Neuronal stem cell (in vitro differentiated cells): Measurements from ENCODE around the gene ATN1.

Experiments used
- DNase-seq: peaks from one replicate; pipeline ENCODE4 v3.0.0-alpha.2; 2013; ENCODE audit warnings: low spot score
- H2AFZ ChIP-seq: one replicate; pipeline ENCODE4 v1.6.1; 2013; ENCODE audit warnings: mild to moderate bottlenecking, low read length, inconsistent platforms
- H2AK5ac ChIP-seq: 2 replicates; pipeline ENCODE4 v1.6.1; 2013; ENCODE audit warnings: low read depth, mild to moderate bottlenecking, inconsistent platforms, low read length, moderate library complexity, mixed read lengths
- H2BK120ac ChIP-seq: 2 replicates; pipeline ENCODE4 v1.6.1; 2013; ENCODE audit warnings: low read depth, mild to moderate bottlenecking, inconsistent platforms, low read length, moderate library complexity, mixed read lengths
- H2BK12ac ChIP-seq: one replicate; pipeline ENCODE4 v1.6.1; 2013; ENCODE audit warnings: low read length, inconsistent platforms
- H2BK15ac ChIP-seq: 2 replicates; pipeline ENCODE4 v1.6.1; 2013; ENCODE audit warnings: mild to moderate bottlenecking, low read length, inconsistent platforms, mixed read lengths
- H2BK5ac ChIP-seq: one replicate; pipeline ENCODE4 v1.6.1; 2013; ENCODE audit warnings: inconsistent platforms, mild to moderate bottlenecking, low read length, moderate library complexity
- H3K14ac ChIP-seq: one replicate; pipeline ENCODE4 v1.6.1; 2013; ENCODE audit warnings: low read length, inconsistent platforms
- H3K18ac ChIP-seq: 2 replicates; pipeline ENCODE4 v1.6.1; 2013; ENCODE audit warnings: low read length, inconsistent platforms
- H3K23ac ChIP-seq: 2 replicates; pipeline ENCODE4 v1.6.1; 2013; ENCODE audit warnings: low read depth, mild to moderate bottlenecking, mixed read lengths, low read length, inconsistent platforms; ENCODE audit not compliant: poor library complexity
- H3K27ac ChIP-seq: replicated peaks from 3 replicates; pipeline ENCODE4 v1.5.1; 2013; ENCODE audit warnings: low read length, inconsistent platforms
- H3K27me3 ChIP-seq, 3 experiments: 2 replicates each; pipeline ENCODE4 v1.6.1; 2013; ENCODE audit warnings: low read length in 3 of 3, mild to moderate bottlenecking in 2 of 3, inconsistent platforms in 1 of 3, low read depth in 1 of 3, mixed read lengths in 1 of 3, moderate library complexity in 1 of 3; ENCODE audit not compliant: control insufficient read depth in 3 of 3, insufficient read depth in 3 of 3
- H3K36me3 ChIP-seq, 2 donors: replicated peaks in 1 of 2; 2 replicates each; pipeline ENCODE4 v1.6.1; 2013; ENCODE audit warnings: low read length in 2 of 2; ENCODE audit not compliant: control insufficient read depth in 2 of 2, insufficient read depth in 2 of 2
- H3K4ac ChIP-seq: 2 replicates; pipeline ENCODE4 v1.6.1; 2013; ENCODE audit warnings: inconsistent platforms, mild to moderate bottlenecking, low read length, moderate library complexity
- H3K4me1 ChIP-seq, 2 donors: 1 replicate in 1 of 2; 2 replicates in 1 of 2; pipeline ENCODE4 v1.6.1; 2013; ENCODE audit warnings: low read length in 2 of 2, low read depth in 1 of 2; ENCODE audit not compliant: control insufficient read depth in 2 of 2, insufficient read depth in 1 of 2
- H3K4me2 ChIP-seq: one replicate; pipeline ENCODE4 v1.6.1; 2013; ENCODE audit warnings: mild to moderate bottlenecking, low read length, inconsistent platforms; ENCODE audit not compliant: insufficient read depth, poor library complexity, severe bottlenecking
- H3K4me3 ChIP-seq, 2 donors: 2 replicates each; pipeline ENCODE4 v1.5.1; 2013; ENCODE audit warnings: low read length in 2 of 2, mild to moderate bottlenecking in 2 of 2, inconsistent platforms in 1 of 2, moderate library complexity in 1 of 2
- H3K79me1 ChIP-seq: one replicate; pipeline ENCODE4 v1.6.1; 2013; ENCODE audit warnings: low read depth, mild to moderate bottlenecking, inconsistent platforms, low read length, moderate library complexity
- H3K9ac ChIP-seq: one replicate; pipeline ENCODE4 v1.6.1; 2013; ENCODE audit warnings: mild to moderate bottlenecking, low read depth, low read length, inconsistent platforms; ENCODE audit not compliant: poor library complexity
- H3K9me3 ChIP-seq, 2 donors: replicated peaks in 1 of 2; 2 replicates each; pipeline versions ENCODE3 to v1.6.1; 2013; ENCODE audit warnings: low read length in 2 of 2, mild to moderate bottlenecking in 2 of 2, inconsistent platforms in 1 of 2, low read depth in 1 of 2, mixed read lengths in 1 of 2, moderate library complexity in 1 of 2; ENCODE audit not compliant: control insufficient read depth in 2 of 2, insufficient read depth in 1 of 2
- H4K8ac ChIP-seq: one replicate; pipeline ENCODE4 v1.6.1; 2013; ENCODE audit warnings: low read depth, mild to moderate bottlenecking, inconsistent platforms, low read length, moderate library complexity
- H4K91ac ChIP-seq: one replicate; pipeline ENCODE4 v1.6.1; 2013; ENCODE audit warnings: low read length, low read depth, mild to moderate bottlenecking, inconsistent platforms; ENCODE audit not compliant: poor library complexity
- WGBS, 2 donors: extraction: QIAGEN DNeasy Blood & Tissue Kit; methylation state at CpG; one replicate each; pipeline ENCODE4 v1.1.7; 2013; ENCODE audit warnings: missing lambda C conversion rate in 2 of 2, mixed read lengths in 1 of 2; ENCODE audit not compliant: insufficient read length in 2 of 2, insufficient replicate concordance in 1 of 2; ENCODE audit errors: extremely low coverage in 2 of 2; 5-methylcytosine and 5-hydroxymethylcytosine counted together

ATN1 gene

GRCh38 chr12:6952863-6953441, 25.2 kb downstream of the ATN1 start:
- Histone ChIP-seq H3K4me3 (no peak overlapping the region), H3K27me3 (no peaks in the 10 kb centered on the region), H3K9me3 (no peaks in the 10 kb centered on the region), H3K79me1 (no peaks in the 10 kb centered on the region), H3K4me1 (peaks cover 2 to 19% of the 10 kb centered on the region in 2 donors), H3K36me3 (no peaks in the 10 kb centered on the region), H4K91ac (no peak overlapping the region), H2BK15ac (peak overlapping the region; percentile 97), H3K4ac (no peak overlapping the region), H2BK120ac (no peak overlapping the region), H2BK12ac (peak overlapping the region; percentile 75), H2BK5ac (peak overlapping the region; percentile 32), H3K9ac (no peak overlapping the region), H2AFZ (peak overlapping the region; percentile 80), H2AK5ac (peak overlapping the region; percentile 76), H3K4me2 (no peak overlapping the region), H3K23ac (no peak overlapping the region), H4K8ac (no peak overlapping the region), H3K18ac (peak overlapping the region; percentile 57), H3K27ac (no peak overlapping the region), H3K14ac (peak overlapping the region; percentile 17)
- no peak for DNase-seq
- no CpG with 5 or more reads among the region's 15 CpGs for WGBS, 2 donors

DNA sequence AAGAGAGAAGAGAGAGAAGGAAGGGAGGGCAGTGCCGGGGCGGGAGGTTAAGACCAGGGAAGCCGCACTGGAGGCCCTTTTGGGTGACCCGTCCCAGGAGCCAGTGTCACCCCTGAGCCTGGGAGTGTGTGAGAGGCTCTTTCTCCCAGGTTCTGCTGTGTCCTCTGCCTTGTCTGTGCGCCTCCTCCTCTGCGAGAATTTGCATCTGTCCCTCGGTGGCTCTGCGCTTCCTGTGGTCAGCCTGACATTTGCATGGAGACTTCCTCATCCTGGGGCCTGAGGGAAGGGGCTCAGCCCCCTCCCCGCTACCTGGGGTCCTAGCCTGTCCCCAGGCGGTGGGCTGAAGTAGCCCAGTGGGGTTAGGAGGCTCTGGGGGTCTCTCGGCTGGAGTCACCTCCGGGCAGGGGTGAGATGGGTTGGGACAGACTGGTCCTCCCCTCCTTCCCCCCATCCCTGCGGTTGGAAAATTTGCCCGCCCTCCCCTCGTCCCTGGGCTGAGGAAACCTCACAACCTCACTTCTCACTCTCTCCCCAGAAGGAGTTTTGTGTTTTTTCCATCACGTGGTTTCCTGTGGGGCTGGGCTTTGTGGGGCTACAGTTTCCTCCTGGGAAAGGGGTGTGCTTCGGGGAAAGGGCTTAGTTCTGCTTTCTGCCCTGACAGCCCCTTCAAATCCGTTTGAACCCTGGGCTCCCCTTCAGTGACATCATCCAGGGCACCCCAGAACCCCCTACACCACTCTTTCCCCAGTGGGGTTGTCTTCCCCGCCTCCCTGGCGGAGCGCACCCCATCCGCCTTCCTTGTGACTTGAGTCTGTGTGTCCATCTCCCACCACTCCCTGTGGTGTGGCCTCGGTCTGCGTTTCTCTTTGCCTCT, 25.9 kb downstream of the ATN1 start:
- no CpG with 5 or more reads among the region's 24 CpGs for WGBS, 2 donors
- peak overlapping the region; percentile 34 for H3K23ac ChIP-seq
- peak overlapping the region; percentile 66 for H2BK5ac ChIP-seq
- DNase-seq, result no peak
- H3K4ac ChIP-seq, result peak overlapping the region; percentile 93
- peak overlapping the region; percentile 91 for H2AK5ac ChIP-seq
- peak overlapping the region; percentile 97 for H2BK15ac ChIP-seq
- H3K9me3 ChIP-seq, result no peaks in the 10 kb centered on the region
- no peaks in the 10 kb centered on the region for H3K36me3 ChIP-seq
- H2BK120ac ChIP-seq, result no peak overlapping the region
- H3K4me1 ChIP-seq, result peaks cover 2 to 19% of the 10 kb centered on the region in 2 donors
- H3K14ac ChIP-seq, result no peak overlapping the region
- no peaks in the 10 kb centered on the region for H3K27me3 ChIP-seq
- H2BK12ac ChIP-seq, result no peak overlapping the region
- H2AFZ ChIP-seq, result peak overlapping the region; percentile 80
- H3K79me1 ChIP-seq, result no peaks in the 10 kb centered on the region
- H4K91ac ChIP-seq, result no peak overlapping the region
- H3K4me3 ChIP-seq, result no peak overlapping the region
- peak overlapping the region; percentile 60 for H3K9ac ChIP-seq
- peak overlapping the region; percentile 76 for H3K18ac ChIP-seq
- no peak overlapping the region for H4K8ac ChIP-seq
- H3K27ac ChIP-seq, result no peak overlapping the region
- peak overlapping the region; percentile 18 for H3K4me2 ChIP-seq

GRCh38 chr12:6954316-6955107, 26.8 kb downstream of the ATN1 start:
- H4K8ac ChIP-seq, result no peak overlapping the region
- H3K14ac ChIP-seq, result no peak overlapping the region
- no peaks in the 10 kb centered on the region for H3K9me3 ChIP-seq
- no peak overlapping the region for H3K27ac ChIP-seq
- no peak for DNase-seq
- H3K23ac ChIP-seq, result peak overlapping the region; percentile 34
- WGBS, 2 donors, result no CpG with 5 or more reads among the region's 21 CpGs
- peaks cover 2 to 25% of the 10 kb centered on the region in 2 donors for H3K4me1 ChIP-seq
- no peaks in the 10 kb centered on the region for H3K36me3 ChIP-seq
- no peak overlapping the region for H4K91ac ChIP-seq
- no peak overlapping the region for H3K4ac ChIP-seq
- peak overlapping the region; percentile 80 for H2AFZ ChIP-seq
- peak overlapping the region; percentile 57 for H3K18ac ChIP-seq
- no peak overlapping the region for H2BK120ac ChIP-seq
- H3K79me1 ChIP-seq, result no peaks in the 10 kb centered on the region
- no peak overlapping the region for H3K4me2 ChIP-seq
- peak overlapping the region; percentile 66 for H2BK5ac ChIP-seq
- H2AK5ac ChIP-seq, result peak overlapping the region; percentile 91
- H3K4me3 ChIP-seq, result no peak overlapping the region
- no peaks in the 10 kb centered on the region for H3K27me3 ChIP-seq
- no peak overlapping the region for H3K9ac ChIP-seq
- peak overlapping the region; percentile 30 for H2BK12ac ChIP-seq
- peak overlapping the region; percentile 95 for H2BK15ac ChIP-seq
